Subcutaneous adipose tissue (tissue), 4 donors: ENCODE data around the gene SLC4A8. TPM values are rescaled to one million over a fixed set of nuclear protein-coding genes. Genes with fewer than 3 reads are reported as not detected.

Source experiments
- CTCF ChIP-seq: fragments of 450-650 bp; IDR thresholded peaks from one replicate; pipeline ENCODE4 v1.5.1; 2016; ENCODE audit warnings: low read depth, mild to moderate bottlenecking, control low read depth, antibody characterized with exemption, moderate library complexity
- total RNA-seq, 4 donors: library from RNA; depleted of rRNA; stranded (reverse); fragments of >200 nt; gene quantifications; one replicate each; pipeline ENCODE4 v1.1.0, GENCODE V29; 2016

Gene SLC4A8
- total RNA-seq, 4 donors from 2014 or later: 0.49 to 5.6 (median 1.7) TPM

- no peak for TF ChIP-seq CTCF
Observed at GRCh38 chr12:51520576-51521325, 96.1 kb downstream of the SLC4A8 start.

GRCh38 chr12:51521554-51522276, 97.1 kb downstream of the SLC4A8 start:
- TF ChIP-seq CTCF: no peak

GRCh38 chr12:51522696-51523095, 98.1 kb downstream of the SLC4A8 start:
- no peak for TF ChIP-seq CTCF

- no peak for TF ChIP-seq CTCF
Observed at GRCh38 chr12:51524386-51524901, 99.8 kb downstream of the SLC4A8 start.

- TF ChIP-seq CTCF: no peak
Observed at GRCh38 chr12:51525518-51525917, 100.9 kb downstream of the SLC4A8 start.

- TF ChIP-seq CTCF: no peak
Observed at GRCh38 chr12:51527966-51528365, 103.3 kb downstream of the SLC4A8 start.
